Smooth muscle cell (in vitro differentiated cells): ENCODE data around the gene LMO1. TPM values are rescaled to one million over a fixed set of nuclear protein-coding genes. Genes with fewer than 3 reads are reported as not detected.

ENCODE experiments used
- DNase-seq: peaks from one replicate; lab custom pipeline; 2025; ENCODE audit not compliant: unreplicated experiment; lab: John Stamatoyannopoulos, UW
- H2AFZ ChIP-seq: fragments of 200-600 bp; sonication (generic); 2 replicates; pipeline ENCODE4 v1.6.0; 2016; ENCODE audit warnings: antibody characterized with exemption, low read depth, mild to moderate bottlenecking
- H3F3A ChIP-seq: fragments of 200-600 bp; sonication (generic); 2 replicates; pipeline ENCODE4 v1.6.0; 2017; ENCODE audit warnings: antibody characterized with exemption, low read depth
- H3K27ac ChIP-seq: fragments of 200-600 bp; sonication (generic); 2 replicates; pipeline ENCODE4 v1.5.1; 2016; ENCODE audit warnings: low read depth, mild to moderate bottlenecking
- H3K27me3 ChIP-seq: fragments of 200-600 bp; sonication (generic); 2 replicates; pipeline ENCODE4 v1.6.1; 2016; ENCODE audit warnings: low read depth, mild to moderate bottlenecking
- H3K36me3 ChIP-seq: fragments of 200-600 bp; sonication (generic); 2 replicates; pipeline ENCODE4 v1.5.1; 2016; ENCODE audit warnings: low read depth
- H3K4me1 ChIP-seq: fragments of 200-600 bp; sonication (generic); 2 replicates; pipeline ENCODE4 v1.5.1; 2016; ENCODE audit warnings: low read depth
- H3K4me2 ChIP-seq: fragments of 200-600 bp; sonication (generic); 2 replicates; pipeline ENCODE4 v1.6.0; 2016; ENCODE audit warnings: mild to moderate bottlenecking
- H3K4me3 ChIP-seq: fragments of 200-600 bp; sonication (generic); 2 replicates; pipeline ENCODE4 v1.5.1; 2016; ENCODE audit warnings: mild to moderate bottlenecking
- H3K79me2 ChIP-seq: fragments of 200-600 bp; sonication (generic); 2 replicates; pipeline ENCODE4 v1.6.0; 2016; ENCODE audit warnings: low read depth, mild to moderate bottlenecking
- H3K9ac ChIP-seq: fragments of 200-600 bp; sonication (generic); 2 replicates; pipeline ENCODE4 v1.6.0; 2016; ENCODE audit warnings: low read depth
- H3K9me3 ChIP-seq: fragments of 200-600 bp; sonication (generic); replicated peaks from 2 replicates; pipeline ENCODE4 v1.5.1; 2016; ENCODE audit warnings: low read depth
- H4K20me1 ChIP-seq: fragments of 200-600 bp; sonication (generic); 2 replicates; pipeline ENCODE4 v1.6.0; 2016; ENCODE audit warnings: low read depth
- WGBS: methylation state at CpG from one replicate; pipeline ENCODE4 v1.1.7; 2016; ENCODE audit warnings: low lambda C conversion rate; 5-methylcytosine and 5-hydroxymethylcytosine counted together
- polyA plus RNA-seq: library from polyadenylated mRNA; unstranded; fragments of >200 nt; fragmentation: Nextera tagmentation; extraction: Ambion mirVana; gene quantifications from 2 replicates; pipeline ENCODE4 v1.2.1, GENCODE V29; 2016
- total RNA-seq: library from RNA; depleted of rRNA; stranded (reverse); fragments of >200 nt; gene quantifications from 2 replicates; pipeline ENCODE4 v1.2.3, GENCODE V29; 2014
- TF ChIP-seq, protein P1 (sequence below): fragments of 200-600 bp; sonication (generic); IDR thresholded peaks from 2 replicates; pipeline ENCODE4 v1.5.1; 2017; ENCODE audit warnings: borderline replicate concordance, mild to moderate bottlenecking, antibody characterized with exemption; ENCODE audit not compliant: insufficient read depth, poor library complexity, severe bottlenecking

The LMO1 gene
- total and polyA plus RNA-seq, 2 experiments from 2014 or later: 1.1 to 1.6 TPM

GRCh38 chr11:8220261-8221045 is 43.2 kb downstream of the LMO1 start:
- Histone ChIP-seq H3K27ac (no peak overlapping the region), H3K27me3 (no peaks in the 10 kb centered on the region), H4K20me1 (no peaks in the 10 kb centered on the region), H2AFZ (no peak overlapping the region), H3K4me3 (no peak overlapping the region), H3K9me3 (no peaks in the 10 kb centered on the region), H3F3A (no peaks in the 10 kb centered on the region), H3K79me2 (no peaks in the 10 kb centered on the region), H3K4me2 (no peak overlapping the region), H3K36me3 (no peaks in the 10 kb centered on the region), H3K4me1 (no peaks in the 10 kb centered on the region), H3K9ac (no peak overlapping the region)
- TF ChIP-seq, protein P1, sequence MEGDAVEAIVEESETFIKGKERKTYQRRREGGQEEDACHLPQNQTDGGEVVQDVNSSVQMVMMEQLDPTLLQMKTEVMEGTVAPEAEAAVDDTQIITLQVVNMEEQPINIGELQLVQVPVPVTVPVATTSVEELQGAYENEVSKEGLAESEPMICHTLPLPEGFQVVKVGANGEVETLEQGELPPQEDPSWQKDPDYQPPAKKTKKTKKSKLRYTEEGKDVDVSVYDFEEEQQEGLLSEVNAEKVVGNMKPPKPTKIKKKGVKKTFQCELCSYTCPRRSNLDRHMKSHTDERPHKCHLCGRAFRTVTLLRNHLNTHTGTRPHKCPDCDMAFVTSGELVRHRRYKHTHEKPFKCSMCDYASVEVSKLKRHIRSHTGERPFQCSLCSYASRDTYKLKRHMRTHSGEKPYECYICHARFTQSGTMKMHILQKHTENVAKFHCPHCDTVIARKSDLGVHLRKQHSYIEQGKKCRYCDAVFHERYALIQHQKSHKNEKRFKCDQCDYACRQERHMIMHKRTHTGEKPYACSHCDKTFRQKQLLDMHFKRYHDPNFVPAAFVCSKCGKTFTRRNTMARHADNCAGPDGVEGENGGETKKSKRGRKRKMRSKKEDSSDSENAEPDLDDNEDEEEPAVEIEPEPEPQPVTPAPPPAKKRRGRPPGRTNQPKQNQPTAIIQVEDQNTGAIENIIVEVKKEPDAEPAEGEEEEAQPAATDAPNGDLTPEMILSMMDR: no peak
- 81% methylated on average over 11 of the region's 11 CpGs for WGBS
- no peak for DNase-seq

GRCh38 chr11:8219257-8220021 is 44.2 kb downstream of the LMO1 start:
- H3F3A ChIP-seq: no peaks in the 10 kb centered on the region
- H2AFZ ChIP-seq: no peak overlapping the region
- no peaks in the 10 kb centered on the region for H3K36me3 ChIP-seq
- H3K9ac ChIP-seq: no peak overlapping the region
- no peaks in the 10 kb centered on the region for H3K9me3 ChIP-seq
- no peaks in the 10 kb centered on the region for H4K20me1 ChIP-seq
- no peak for DNase-seq
- WGBS: 78% methylated on average over 16 of the region's 16 CpGs
- H3K4me3 ChIP-seq: no peak overlapping the region
- H3K27ac ChIP-seq: no peak overlapping the region
- no peak overlapping the region for H3K4me2 ChIP-seq
- H3K4me1 ChIP-seq: no peaks in the 10 kb centered on the region
- H3K27me3 ChIP-seq: no peaks in the 10 kb centered on the region
- no peaks in the 10 kb centered on the region for H3K79me2 ChIP-seq
- TF ChIP-seq, protein P1: peak; percentile 52

DNA sequence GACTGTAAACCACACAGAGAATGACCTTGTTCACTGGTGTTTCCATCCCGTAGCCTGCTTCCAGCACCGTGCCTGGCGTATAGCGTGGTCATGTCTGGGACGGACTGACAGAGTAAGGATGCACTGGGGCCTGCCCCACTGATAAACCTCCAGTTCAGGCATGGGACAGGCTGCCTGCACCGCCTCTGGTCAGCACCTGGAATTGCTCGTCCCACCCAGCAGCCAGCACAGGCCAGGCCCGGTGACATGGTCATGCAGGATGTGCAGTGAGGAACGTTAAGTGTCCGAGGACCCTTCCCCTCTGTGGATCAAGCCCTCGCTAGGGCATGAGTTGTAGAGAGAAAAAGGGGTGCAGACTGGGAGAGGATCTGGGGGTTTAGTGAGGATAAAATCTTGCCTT is 44.8 kb downstream of the LMO1 start:
- Histone ChIP-seq H3K36me3 (no peaks in the 10 kb centered on the region), H3K27me3 (no peaks in the 10 kb centered on the region), H4K20me1 (no peaks in the 10 kb centered on the region), H3F3A (no peaks in the 10 kb centered on the region), H3K27ac (no peak overlapping the region), H3K4me3 (no peak overlapping the region), H3K9me3 (no peaks in the 10 kb centered on the region), H2AFZ (no peak overlapping the region), H3K9ac (no peak overlapping the region), H3K79me2 (no peaks in the 10 kb centered on the region), H3K4me1 (no peaks in the 10 kb centered on the region), H3K4me2 (no peak overlapping the region)
- TF ChIP-seq, protein P1: no peak
- 79% methylated on average over 11 of the region's 11 CpGs for WGBS
- no peak for DNase-seq
